GM19372 (cell line): ENCODE data around the gene ZNF644.
A peak's percentile ranks its signal among the peaks of the same experiment; 100 is the strongest.

Source experiments
- ATAC-seq: cut with Tn5 transposase; IDR thresholded peaks from one replicate; pipeline ENCODE4 v1.9.1; 2021; ENCODE audit warnings: mild to moderate bottlenecking, low read depth, moderate library complexity; ENCODE audit not compliant: unreplicated experiment

Gene ZNF644

DNA sequence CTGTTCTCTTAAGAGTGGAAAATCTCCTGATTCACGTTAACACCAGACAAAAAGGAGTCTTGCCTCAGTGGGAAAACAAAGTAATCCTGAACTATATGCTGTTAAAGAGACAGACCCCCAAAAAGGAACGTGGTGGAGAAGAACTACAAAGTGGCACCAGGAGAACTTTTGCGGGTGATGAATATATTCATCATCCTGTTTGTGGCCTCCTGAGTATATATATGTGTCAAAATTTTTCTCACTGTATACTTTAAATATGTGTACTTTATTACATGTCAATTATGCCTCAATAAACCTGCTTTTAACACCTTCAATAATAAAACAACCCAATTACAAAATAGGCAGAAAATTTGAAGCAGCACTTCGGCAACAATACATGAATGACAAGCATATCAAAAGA lies 31.1 kb downstream of the ZNF644 start:
- no peak for ATAC-seq

- ATAC-seq: peak; percentile 59
These were observed 31.8 kb downstream of the ZNF644 start for GRCh38 chr1:90989990-90990389.

DNA sequence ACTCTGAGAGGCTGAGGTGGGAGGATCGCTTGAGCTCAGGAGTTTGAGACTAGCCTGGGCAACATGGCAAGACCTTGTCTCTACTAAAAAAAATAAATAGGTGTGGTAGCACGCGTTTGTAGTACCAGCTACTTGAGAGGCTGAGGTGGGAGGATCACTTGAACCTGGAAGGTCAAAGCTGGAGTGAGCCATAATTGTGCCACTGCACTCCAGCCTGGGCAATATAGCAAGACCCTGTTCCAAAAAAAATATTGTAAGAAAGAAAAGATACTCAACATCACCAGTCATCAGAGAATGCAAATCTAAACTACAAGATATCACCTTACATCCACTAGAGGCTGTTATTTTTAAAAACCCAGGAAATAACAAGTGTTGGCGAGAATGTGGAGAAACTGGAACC lies 32.5 kb downstream of the ZNF644 start:
- no peak for ATAC-seq

GRCh38 chr1:90987841-90988240 lies 34.0 kb downstream of the ZNF644 start:
- ATAC-seq: no peak

- ATAC-seq: no peak
These were observed 34.9 kb downstream of the ZNF644 start for GRCh38 chr1:90986953-90987352.

- ATAC-seq: no peak
These were observed 44.3 kb downstream of the ZNF644 start for GRCh38 chr1:90977522-90977921.

- ATAC-seq: no peak
These were observed 47.7 kb downstream of the ZNF644 start for GRCh38 chr1:90973897-90974798.

DNA sequence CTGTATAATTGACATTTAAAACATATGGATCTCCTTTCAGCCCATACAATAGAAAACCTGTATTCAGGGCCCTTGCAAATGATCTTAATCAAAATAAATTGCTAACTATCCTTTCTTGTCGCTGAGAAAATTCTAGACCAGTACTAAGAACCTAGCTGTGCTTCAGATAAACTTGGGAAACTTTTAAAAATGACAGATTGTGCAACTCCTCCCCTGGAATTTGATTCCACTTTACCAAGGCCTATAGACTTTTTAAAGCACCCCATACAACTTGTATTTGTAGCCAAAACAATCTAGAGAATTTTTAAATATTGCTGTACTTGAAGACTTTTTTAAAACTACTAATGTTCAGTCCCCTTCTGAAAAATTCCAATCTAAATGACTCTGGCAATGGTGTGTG lies 51.6 kb downstream of the ZNF644 start:
- ATAC-seq: no peak

GRCh38 chr1:90969241-90969640 lies 52.6 kb downstream of the ZNF644 start:
- no peak for ATAC-seq

- no peak for ATAC-seq
These were observed 57.3 kb downstream of the ZNF644 start for GRCh38 chr1:90964444-90965035.

DNA sequence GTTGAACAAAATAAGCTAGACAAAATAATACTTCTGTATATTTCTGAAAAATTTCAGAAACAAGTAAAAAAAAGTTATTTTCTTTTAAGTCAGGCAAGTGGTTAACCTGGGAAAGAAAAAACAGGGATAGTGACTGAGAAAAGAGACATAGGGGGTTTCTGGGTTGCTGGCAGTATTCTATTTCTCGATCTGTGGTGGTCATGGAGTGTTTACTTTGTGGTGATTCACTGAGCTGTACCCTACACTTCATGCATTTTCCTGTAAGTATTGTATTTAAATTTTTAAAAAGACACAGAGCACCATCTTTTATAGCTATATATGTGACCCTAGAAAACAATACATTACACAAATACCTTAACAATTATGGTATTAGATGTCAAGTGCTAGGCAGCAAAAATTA lies 58.2 kb downstream of the ZNF644 start:
- ATAC-seq: no peak

DNA sequence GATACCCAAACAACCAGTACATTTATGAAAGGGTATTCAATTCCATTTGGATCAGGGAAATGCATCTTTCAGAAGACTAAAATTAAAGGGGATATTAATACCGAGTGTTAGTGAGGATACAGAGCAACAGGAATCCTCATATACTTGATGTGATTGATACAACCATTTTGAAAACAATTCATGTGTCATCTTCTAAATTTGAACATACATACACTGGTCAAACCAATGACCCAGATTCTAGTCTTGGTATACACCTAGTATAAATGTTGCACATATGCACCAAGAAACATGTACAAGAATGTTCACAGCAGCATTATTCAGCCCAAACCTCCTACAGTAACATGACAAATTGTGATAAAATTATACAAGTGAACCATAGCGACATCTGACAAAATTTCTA lies 58.6 kb downstream of the ZNF644 start:
- no peak for ATAC-seq

DNA sequence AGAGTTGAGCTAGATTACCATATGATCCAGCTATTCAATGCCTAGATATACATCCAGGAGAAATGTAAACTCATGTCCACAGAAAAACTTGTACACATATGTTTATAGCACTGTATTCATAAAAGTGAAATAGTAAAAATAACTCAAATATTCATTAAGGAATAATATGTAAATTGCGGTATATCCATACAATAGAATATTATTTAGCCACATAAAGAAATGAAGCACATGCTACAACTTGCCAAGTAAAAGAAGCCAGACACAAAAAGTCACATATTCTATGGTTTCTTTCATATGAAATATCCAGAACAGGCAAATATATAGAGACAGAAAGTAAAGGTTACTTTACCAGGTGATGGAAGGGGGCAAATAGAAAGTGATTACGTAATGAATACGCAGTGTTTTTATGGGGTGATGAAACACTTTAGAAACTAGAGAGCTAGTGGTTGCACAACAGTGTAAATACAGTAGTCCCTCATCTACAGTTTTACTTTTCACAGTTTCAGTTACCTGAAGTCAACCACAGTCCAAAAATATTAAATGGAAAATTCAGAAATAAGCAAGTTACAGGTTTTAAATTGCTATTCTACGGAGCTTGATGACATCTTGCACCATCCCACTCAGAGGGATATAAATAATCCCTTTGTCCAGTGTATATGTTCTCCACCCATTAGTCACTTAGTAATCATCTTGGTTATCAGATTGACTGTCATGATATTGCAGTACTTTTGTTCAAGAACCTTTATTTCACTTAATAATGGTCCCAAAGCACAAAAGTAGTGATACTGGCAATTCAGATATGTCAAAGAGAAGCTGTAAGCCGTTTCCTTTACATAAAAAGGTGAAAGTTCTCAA lies 62.3 kb downstream of the ZNF644 start:
- ATAC-seq: no peak

GRCh38 chr1:90957497-90957896 lies 64.3 kb downstream of the ZNF644 start:
- ATAC-seq: no peak

- ATAC-seq: no peak
These were observed 66.1 kb downstream of the ZNF644 start for GRCh38 chr1:90955769-90956168.

GRCh38 chr1:90952906-90953305 lies 68.9 kb downstream of the ZNF644 start:
- ATAC-seq: no peak

DNA sequence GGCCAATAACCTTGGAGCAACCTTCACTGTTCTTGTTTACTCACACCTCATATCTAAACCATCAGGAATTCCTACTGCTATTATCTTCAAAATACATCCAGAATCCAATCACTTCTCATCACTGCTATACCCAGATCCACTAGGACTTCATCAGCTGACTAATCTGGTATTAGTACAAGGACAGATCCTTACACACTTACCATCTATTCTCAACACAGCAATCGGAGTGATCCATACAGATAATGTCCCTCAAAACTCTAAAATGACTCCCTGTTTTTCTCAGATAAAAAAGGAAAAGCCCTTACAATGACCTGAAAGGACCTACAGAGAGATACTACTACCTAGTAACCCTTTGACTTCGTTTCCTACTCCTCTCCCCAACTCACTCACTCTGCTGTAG lies 70.8 kb downstream of the ZNF644 start:
- no peak for ATAC-seq

- ATAC-seq: no peak
These were observed 73.5 kb downstream of the ZNF644 start for GRCh38 chr1:90948301-90948700.

DNA sequence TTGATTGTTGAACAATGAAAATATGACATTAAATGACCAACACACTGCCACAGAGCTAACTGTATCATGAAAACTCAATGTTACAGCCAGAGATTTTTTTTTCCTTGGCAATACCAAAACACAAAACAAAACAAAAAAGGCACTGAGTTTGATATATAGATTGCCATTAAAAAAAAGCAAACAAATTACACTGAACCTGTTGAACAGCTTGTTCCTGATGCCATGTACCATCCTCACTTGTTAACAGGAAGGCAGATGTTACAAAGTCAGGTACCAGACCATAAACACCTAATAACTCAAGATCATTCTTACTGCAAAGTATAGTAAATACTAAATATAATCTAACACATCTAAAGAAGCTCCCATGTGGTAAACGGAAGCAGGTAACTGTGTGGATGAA lies 75.2 kb downstream of the ZNF644 start:
- no peak for ATAC-seq

- ATAC-seq: no peak
These were observed 76.5 kb downstream of the ZNF644 start for GRCh38 chr1:90945287-90945686.

DNA sequence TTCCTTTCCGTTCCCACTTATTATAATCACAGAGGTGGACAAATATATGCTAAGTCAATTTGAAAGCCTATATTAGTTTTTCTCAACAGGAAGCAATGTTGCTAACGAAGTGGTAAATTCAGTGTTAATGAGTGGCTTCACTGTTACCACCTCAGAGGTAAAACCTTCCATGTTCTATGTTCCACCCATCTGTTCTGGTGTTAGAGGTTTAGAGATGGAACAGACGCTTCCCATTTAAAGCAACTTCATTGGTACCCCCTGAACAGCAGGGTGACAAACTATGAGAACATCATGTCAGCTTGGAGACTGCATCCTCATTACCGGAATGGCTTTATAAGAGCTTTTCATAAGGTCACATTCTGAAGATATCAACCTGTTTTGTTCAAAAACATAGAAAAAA lies 77.9 kb downstream of the ZNF644 start:
- ATAC-seq: no peak
